ENCODE data around the gene EYA4. TPM values are rescaled to one million over a fixed set of nuclear protein-coding genes. Genes with fewer than 3 reads are reported as not detected.
"Not testable (repeated sequence)": the region's sequence is repeated elsewhere in the genome, so short reads cannot be mapped to it uniquely, and the experiment has no call there.

EYA4 gene
- total and polyA plus RNA-seq, 8 donors = 0.03 to 16.3 (median 0.87) TPM; not detected in 1

DNA sequence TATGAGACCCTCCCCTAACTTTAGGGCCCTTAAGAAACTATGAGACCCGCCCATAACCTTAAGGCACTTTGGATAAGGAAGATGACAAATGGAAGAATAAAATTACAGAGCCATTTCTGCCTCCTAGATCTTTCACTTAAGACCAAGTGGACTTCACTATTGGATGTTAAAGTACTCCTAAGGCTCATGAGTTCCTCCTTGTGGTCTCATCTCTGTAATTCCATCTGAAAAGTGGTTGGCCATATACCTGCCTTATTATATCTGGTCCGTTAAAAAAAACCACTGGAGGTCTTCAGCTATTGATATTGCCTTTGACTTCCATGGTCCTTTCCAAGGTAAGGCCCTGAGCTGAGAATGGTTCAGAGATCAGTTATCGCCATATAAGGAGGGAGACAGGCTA lies 310.3 kb downstream of the EYA4 start:
- intact Hi-C loops (cut with DNase I; ENCODE audit: low total_unique reads) = loop anchor here (10.0 kb wide), 1 partner anchor 367 kb away; no protein-coding TSS in a partner anchor
- Histone ChIP-seq H3K9me3 (no peaks in the 10 kb centered on the region), H3K4me3 (no peak overlapping the region), H3K36me3 (no peaks in the 10 kb centered on the region), H3K4me1 (peaks cover 4 to 28% (median 20%) of the 10 kb centered on the region in 4 donors), H3K27me3 (no peaks in the 10 kb centered on the region), H3K27ac (peak overlapping the region in 3 of 5 donors; percentile 14 to 40 (median 15))
- no peak for TF ChIP-seq POLR2AphosphoS5 (IDR thresholded peaks at IDR 0.05)
- TF ChIP-seq EP300 (IDR thresholded peaks at IDR 0.05) = no peak
- TF ChIP-seq, protein P1, sequence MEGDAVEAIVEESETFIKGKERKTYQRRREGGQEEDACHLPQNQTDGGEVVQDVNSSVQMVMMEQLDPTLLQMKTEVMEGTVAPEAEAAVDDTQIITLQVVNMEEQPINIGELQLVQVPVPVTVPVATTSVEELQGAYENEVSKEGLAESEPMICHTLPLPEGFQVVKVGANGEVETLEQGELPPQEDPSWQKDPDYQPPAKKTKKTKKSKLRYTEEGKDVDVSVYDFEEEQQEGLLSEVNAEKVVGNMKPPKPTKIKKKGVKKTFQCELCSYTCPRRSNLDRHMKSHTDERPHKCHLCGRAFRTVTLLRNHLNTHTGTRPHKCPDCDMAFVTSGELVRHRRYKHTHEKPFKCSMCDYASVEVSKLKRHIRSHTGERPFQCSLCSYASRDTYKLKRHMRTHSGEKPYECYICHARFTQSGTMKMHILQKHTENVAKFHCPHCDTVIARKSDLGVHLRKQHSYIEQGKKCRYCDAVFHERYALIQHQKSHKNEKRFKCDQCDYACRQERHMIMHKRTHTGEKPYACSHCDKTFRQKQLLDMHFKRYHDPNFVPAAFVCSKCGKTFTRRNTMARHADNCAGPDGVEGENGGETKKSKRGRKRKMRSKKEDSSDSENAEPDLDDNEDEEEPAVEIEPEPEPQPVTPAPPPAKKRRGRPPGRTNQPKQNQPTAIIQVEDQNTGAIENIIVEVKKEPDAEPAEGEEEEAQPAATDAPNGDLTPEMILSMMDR (IDR thresholded peaks at IDR 0.05) = no peak
- no peak for TF ChIP-seq POLR2A (IDR thresholded peaks at IDR 0.05)
- WGBS, 5 donors = 80 to 91% (median 90%) methylated on average over 3 of the region's 3 CpGs
- no peak for DNase-seq

DNA sequence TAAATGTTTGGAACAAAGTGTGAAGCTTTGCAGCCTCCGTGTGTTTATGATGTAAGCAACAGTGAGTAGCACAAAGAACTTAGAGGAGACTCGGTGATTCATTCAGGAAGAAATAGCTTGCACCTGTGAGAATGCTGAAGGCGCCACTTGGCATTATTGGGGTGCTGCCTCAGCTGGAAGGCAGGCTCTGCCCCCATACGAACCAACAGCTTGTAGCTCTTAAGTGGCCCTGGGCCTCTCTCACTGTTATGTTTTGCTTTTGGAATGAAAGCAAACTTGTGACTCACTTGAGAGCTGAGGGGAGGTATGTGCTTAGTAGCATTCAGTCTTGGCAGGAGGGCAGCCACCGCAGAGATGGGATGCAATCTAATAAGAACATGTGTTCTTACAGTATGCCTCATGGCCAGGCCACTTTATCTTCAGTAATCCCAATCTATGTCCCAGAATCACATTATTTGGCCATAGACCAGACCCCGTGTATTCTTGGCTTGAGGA lies 310.7 kb downstream of the EYA4 start:
- no peak for TF ChIP-seq POLR2A (IDR thresholded peaks at IDR 0.05)
- TF ChIP-seq POLR2AphosphoS5 (IDR thresholded peaks at IDR 0.05) = no peak
- no peak for TF ChIP-seq EP300 (IDR thresholded peaks at IDR 0.05)
- TF ChIP-seq, protein P1 (IDR thresholded peaks at IDR 0.05) = no peak
- Histone ChIP-seq H3K9me3 (no peaks in the 10 kb centered on the region), H3K4me3 (no peak overlapping the region), H3K4me1 (peaks cover 4 to 28% (median 20%) of the 10 kb centered on the region in 4 donors), H3K27ac (peak overlapping the region in 3 of 5 donors; percentile 14 to 40 (median 15)), H3K27me3 (no peaks in the 10 kb centered on the region), H3K36me3 (no peaks in the 10 kb centered on the region)
- 60 to 66% (median 63%) methylated on average over 6 of the region's 6 CpGs for WGBS, 5 donors
- peak in 1 of 2 donors; percentile 73 for DNase-seq
- intact Hi-C loops (cut with DNase I; ENCODE audit: low total_unique reads) = loop anchor here (10.0 kb wide), 1 partner anchor 367 kb away; no protein-coding TSS in a partner anchor

DNA sequence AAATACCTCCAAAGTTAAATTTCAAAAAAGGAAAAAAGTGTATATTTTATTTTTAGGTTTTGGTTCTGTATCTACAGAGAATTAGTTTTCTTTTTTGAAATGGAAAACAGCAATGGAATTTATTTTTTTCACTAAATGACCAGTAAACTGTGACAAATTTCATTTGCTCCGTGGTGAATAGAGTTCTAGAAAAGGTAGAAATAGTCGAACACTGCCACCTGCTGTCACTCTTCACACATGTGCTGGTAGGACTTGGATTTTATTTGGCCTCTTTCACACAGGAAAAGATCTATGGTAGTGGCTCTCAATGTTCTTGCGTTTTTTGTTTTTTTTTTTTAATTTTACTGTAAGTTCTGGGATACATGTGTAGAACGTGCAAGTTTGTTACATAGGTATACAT lies 312.5 kb downstream of the EYA4 start:
- intact Hi-C loops (cut with DNase I; ENCODE audit: low total_unique reads) = loop anchor here (10.0 kb wide), 1 partner anchor 369 kb away; no protein-coding TSS in a partner anchor

DNA sequence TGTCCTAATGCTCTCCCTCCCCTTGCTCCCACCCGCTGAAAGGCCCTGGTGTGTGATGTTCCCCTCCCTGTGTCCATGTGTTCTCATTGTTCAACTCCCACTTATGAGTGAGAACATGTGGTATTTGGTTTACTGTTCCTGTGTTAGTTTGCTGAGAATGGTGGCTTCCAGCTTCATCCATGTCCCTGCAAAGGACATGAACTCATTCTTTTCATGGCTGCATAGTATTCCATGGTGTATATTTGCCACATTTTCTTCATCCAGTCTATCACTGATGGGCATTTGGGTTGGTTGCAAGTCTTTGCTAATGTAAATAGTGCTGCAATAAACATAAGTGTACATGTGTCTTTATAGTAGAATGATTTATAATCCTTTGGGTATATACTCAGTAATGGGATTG lies 313.0 kb downstream of the EYA4 start:
- not testable (repeated sequence) for DNase-seq, H3K9me3 ChIP-seq, H3K36me3 ChIP-seq, H3K27ac ChIP-seq, H3K27me3 ChIP-seq, H3K4me3 ChIP-seq
- WGBS, 5 donors = 81 to 94% (median 87%) methylated on average over 1 of the region's 1 CpG
- H3K4me1 ChIP-seq = peaks cover under 1 to 14% (median 9%) of the 10 kb centered on the region in 4 donors
- intact Hi-C loops (cut with DNase I; ENCODE audit: low total_unique reads) = loop anchor here (10.0 kb wide), 1 partner anchor 369 kb away; no protein-coding TSS in a partner anchor

More for the DNA sequence above, 312.5 kb downstream of the EYA4 start:
- Histone ChIP-seq H3K4me3 (no peak overlapping the region), H3K27ac (no peak overlapping the region), H3K4me1 (peaks cover 4 to 17% (median 11%) of the 10 kb centered on the region in 4 donors), H3K9me3 (peaks cover 0 to 3% (median 0%) of the 10 kb centered on the region in 4 donors), H3K36me3 (no peaks in the 10 kb centered on the region), H3K27me3 (no peaks in the 10 kb centered on the region)
- TF ChIP-seq, protein P1 (IDR thresholded peaks at IDR 0.05) = peak in 5 of 7 experiments; percentile 40 to 76 (median 48)
- TF ChIP-seq EP300 (IDR thresholded peaks at IDR 0.05) = no peak
- WGBS, 5 donors = 6 to 17% (median 13%) methylated on average over 4 of the region's 4 CpGs
- DNase-seq = peak; percentile 54 to 85

DNA sequence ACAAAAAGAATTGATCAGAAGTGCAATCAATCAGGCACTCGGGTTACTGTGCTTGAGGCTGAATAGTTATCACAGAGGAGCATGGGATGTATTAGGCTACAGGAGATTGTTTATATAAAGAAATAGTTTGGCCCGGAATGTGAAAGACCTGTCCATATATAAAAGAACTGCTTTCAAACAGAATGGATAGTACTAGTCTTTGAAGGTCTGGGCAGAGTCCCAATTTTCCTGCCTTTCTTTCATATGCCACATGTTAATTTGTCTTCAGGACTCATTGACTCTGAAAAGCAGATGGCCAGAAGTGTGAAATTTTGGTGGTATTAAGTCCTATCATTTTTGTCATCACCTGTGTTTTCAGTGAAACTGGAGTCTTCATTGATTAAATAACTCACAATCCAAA lies 314.5 kb downstream of the EYA4 start:
- intact Hi-C loops (cut with DNase I; ENCODE audit: low total_unique reads) = loop anchor here (10.0 kb wide), 1 partner anchor 371 kb away; no protein-coding TSS in a partner anchor

More for the DNA sequence above, 314.5 kb downstream of the EYA4 start:
- H3K27ac ChIP-seq = no peak overlapping the region
- WGBS, 5 donors = 23 to 48% (median 41%) methylated on average over 2 of the region's 2 CpGs
- H3K9me3 ChIP-seq = peaks cover 12 to 23% (median 16%) of the 10 kb centered on the region in 4 donors
- H3K4me1 ChIP-seq = peaks cover 0 to 12% (median 7%) of the 10 kb centered on the region in 4 donors
- H3K36me3 ChIP-seq = no peaks in the 10 kb centered on the region
- no peak overlapping the region for H3K4me3 ChIP-seq
- DNase-seq = no peak
- no peaks in the 10 kb centered on the region for H3K27me3 ChIP-seq
- no peak for TF ChIP-seq EP300 (IDR thresholded peaks at IDR 0.05)
- no peak for TF ChIP-seq POLR2AphosphoS5 (IDR thresholded peaks at IDR 0.05)
- TF ChIP-seq, protein P1 (IDR thresholded peaks at IDR 0.05) = no peak
- no peak for TF ChIP-seq POLR2A (IDR thresholded peaks at IDR 0.05)
